K562 (cell line): ENCODE data around the gene LEUTX. TPM values are rescaled to one million over a fixed set of nuclear protein-coding genes. Genes with fewer than 3 reads are reported as not detected.

ENCODE experiments used
- ATAC-seq: fragments of 200-7000 bp; cut with Tn5 transposase; 3 replicates; pipeline ENCODE4 v1.9.1; 2020; ENCODE audit warnings: moderate library complexity
- BruUV-seq: library from RNA; stranded (reverse); fragments of 400-500 nt; replicated peaks from 2 replicates; lab custom pipeline; 2021; lab: Mats Ljungman, UMichigan
- CTCF ChIA-PET: fragments of 300-600 bp; formaldehyde crosslinking; extraction: SDS; loops from one replicate; lab custom pipeline; 2021; ENCODE audit warnings: low intra/inter-chr PET ratio; lab: Yijun Ruan, JAX
- POLR2A ChIA-PET: fragments of 300-600, 350-650 bp; sonication (Branson Sonifier 250); formaldehyde crosslinking; extraction: SDS; loops from one replicate; lab custom pipeline; 2021; ENCODE audit warnings: antibody characterized with exemption, inconsistent platforms; lab: Yijun Ruan, JAX
- DNase-seq, 4 experiments: peaks; one replicate each; pipeline versions ENCODE4 v3.0.0 to v3.0.0-alpha.2; 2011 to 2018; ENCODE audit warnings: low spot score in 3 of 4, mixed read lengths in 3 of 4; ENCODE audit errors: extremely low read depth in 1 of 4
- FAIRE-seq: peaks from 2 replicates; lab custom pipeline; 2011; peaks lifted over from hg19 to GRCh38; lab: Jason Lieb, UNC
- H2AFZ ChIP-seq: 2 replicates; pipeline ENCODE4 v1.6.0; 2011; ENCODE audit warnings: low read depth, low read length, control low read depth, inconsistent platforms
- H3K27ac ChIP-seq: fragments of 200-600 bp; 3 replicates; pipeline ENCODE4 v1.8.0; 2011; ENCODE audit warnings: low read depth, mild to moderate bottlenecking, control low read depth, inconsistent platforms, low read length, moderate library complexity, mixed read lengths; ENCODE audit errors: extremely low read depth
- H3K27me3 ChIP-seq, 2 experiments: fragments of 300-600 bp in 1 of 2; 2 replicates in 1 of 2; 3 replicates in 1 of 2; pipeline versions ENCODE4 v1.6.0 to v1.8.0; 2011; ENCODE audit warnings: inconsistent platforms in 2 of 2, low read length in 2 of 2, mild to moderate bottlenecking in 1 of 2, mixed read lengths in 1 of 2, moderate library complexity in 1 of 2; ENCODE audit not compliant: control insufficient read depth in 2 of 2, insufficient read depth in 2 of 2
- H3K36me3 ChIP-seq: fragments of 300-600 bp; 3 replicates; pipeline ENCODE4 v1.8.0; 2011; ENCODE audit warnings: mild to moderate bottlenecking, low read length, inconsistent platforms; ENCODE audit not compliant: control insufficient read depth, insufficient read depth
- H3K4me1 ChIP-seq, 2 experiments: fragments of 200-600 bp in 1 of 2; replicated peaks in 1 of 2; 2 replicates in 1 of 2; 3 replicates in 1 of 2; pipeline versions ENCODE4 v1.5.1 to v1.8.0; 2011; ENCODE audit warnings: inconsistent platforms in 2 of 2, low read length in 2 of 2, mild to moderate bottlenecking in 1 of 2, mixed read lengths in 1 of 2, moderate library complexity in 1 of 2; ENCODE audit not compliant: control insufficient read depth in 2 of 2, insufficient read depth in 2 of 2
- H3K4me2 ChIP-seq: 2 replicates; pipeline ENCODE4 v1.6.1; 2011; ENCODE audit warnings: low read length, control low read depth, inconsistent platforms, mixed read lengths; ENCODE audit not compliant: insufficient read depth
- H3K4me3 ChIP-seq: fragments of 200-600 bp; sonication (generic), shearing (Covaris generic); 2 replicates; pipeline ENCODE4 v1.5.1; 2016; ENCODE audit warnings: control low read depth, inconsistent platforms
- H3K79me2 ChIP-seq: fragments of 200-600 bp; 3 replicates; pipeline ENCODE4 v1.8.0; 2011; ENCODE audit warnings: low read length, inconsistent platforms; ENCODE audit not compliant: control insufficient read depth, insufficient read depth
- H3K9ac ChIP-seq, 2 experiments: 2 replicates each; pipeline versions ENCODE4 v1.6.0 to v1.6.1; 2011; ENCODE audit warnings: low read depth in 2 of 2, low read length in 2 of 2, control low read depth in 1 of 2, inconsistent platforms in 1 of 2, mild to moderate bottlenecking in 1 of 2, mixed read lengths in 1 of 2; ENCODE audit not compliant: insufficient read depth in 1 of 2
- H3K9me1 ChIP-seq: one replicate; pipeline ENCODE4 v1.6.0; 2011; ENCODE audit warnings: inconsistent platforms, mild to moderate bottlenecking, low read length, moderate library complexity; ENCODE audit not compliant: control insufficient read depth, insufficient read depth
- H3K9me3 ChIP-seq: replicated peaks from 2 replicates; pipeline ENCODE4 v1.5.1; 2011; ENCODE audit warnings: low read depth, low read length, inconsistent platforms; ENCODE audit not compliant: control insufficient read depth, insufficient read depth
- H4K20me1 ChIP-seq: replicated peaks from 2 replicates; pipeline ENCODE4 v1.6.1; 2011; ENCODE audit warnings: low read length, inconsistent platforms, mixed read lengths; ENCODE audit not compliant: control insufficient read depth, insufficient read depth
- CEBPG ChIP-seq, 3 experiments: fragments of 200-800 bp in 1 of 3; sonication (Bioruptor generic) in 1 of 3; sonication (generic) in 1 of 3; formaldehyde crosslinking in 1 of 3; IDR thresholded peaks in 2 of 3; conservative IDR thresholded peaks in 1 of 3; 2 replicates each; pipeline versions ENCODE4 v1.6.1 to v1.8.0; 2016 to 2022; ENCODE audit warnings: missing compliant biosample characterization in 2 of 3, missing genetic modification characterization in 2 of 3, mild to moderate bottlenecking in 1 of 3, missing genetic modification reagents in 1 of 3
- CSDE1 ChIP-seq, 2 experiments: fragments of 450-650 bp; IDR thresholded peaks; 2 replicates each; pipeline ENCODE4 v1.6.1; 2016; ENCODE audit warnings: mild to moderate bottlenecking in 1 of 2
- CXXC5 ChIP-seq: fragments of 250-450 bp; sonication (Bioruptor Pico); IDR thresholded peaks from 2 replicates; pipeline ENCODE4 v1.8.0; 2022; ENCODE audit warnings: inconsistent platforms, mild to moderate bottlenecking, moderate library complexity
- E2F3 ChIP-seq: fragments of 250-450 bp; sonication (Bioruptor Pico); IDR thresholded peaks from 2 replicates; pipeline ENCODE4 v1.4.0; 2020; ENCODE audit warnings: mild to moderate bottlenecking
- GTF2A2 ChIP-seq: IDR thresholded peaks from 2 replicates; pipeline ENCODE4 v1.6.1; 2016; ENCODE audit warnings: mild to moderate bottlenecking, missing genetic modification characterization, missing compliant biosample characterization
- GTF2E2 ChIP-seq: fragments of 200-800 bp; sonication (Bioruptor generic); IDR thresholded peaks from 2 replicates; pipeline ENCODE4 v1.6.1; 2016; ENCODE audit warnings: missing genetic modification characterization, missing compliant biosample characterization
- HMBOX1 ChIP-seq: sonication (generic); IDR thresholded peaks from 2 replicates; pipeline ENCODE4 v1.6.1; 2016
- MTF1 ChIP-seq: fragments of 250-450 bp; sonication (Bioruptor Pico); IDR thresholded peaks from 2 replicates; pipeline ENCODE4 v1.9.0; 2021; ENCODE audit warnings: moderate library complexity, mild to moderate bottlenecking, inconsistent platforms, borderline replicate concordance
- NKRF ChIP-seq: fragments of 450-650 bp; IDR thresholded peaks from 2 replicates; pipeline ENCODE4 v1.6.1; 2016; ENCODE audit warnings: borderline replicate concordance
- PHF20 ChIP-seq: fragments of 450-650 bp; IDR thresholded peaks from 2 replicates; pipeline ENCODE4 v1.6.1; 2018; ENCODE audit not compliant: partially characterized antibody
- TAF15 ChIP-seq: fragments of 200-400 bp; formaldehyde crosslinking; IDR thresholded peaks from 2 replicates; pipeline ENCODE4 v1.6.1; 2017; ENCODE audit warnings: mild to moderate bottlenecking, low read depth, low read length, moderate library complexity
- ZBTB12 ChIP-seq: fragments of 250-450 bp; sonication (Bioruptor Pico); IDR thresholded peaks from 2 replicates; pipeline ENCODE4 v1.4.0; 2020
- ZNF121 ChIP-seq: sonication (generic); formaldehyde crosslinking; conservative IDR thresholded peaks from 2 replicates; pipeline ENCODE4 v1.8.0; 2022; ENCODE audit warnings: missing genetic modification reagents
- ZNF134 ChIP-seq: fragments of 250-450 bp; sonication (Bioruptor Pico); conservative IDR thresholded peaks from 2 replicates; pipeline ENCODE4 v1.4.0; 2020
- ZNF444 ChIP-seq: fragments of 250-450 bp; sonication (Bioruptor Pico); IDR thresholded peaks from 2 replicates; pipeline ENCODE4 v1.4.0; 2020; ENCODE audit warnings: mild to moderate bottlenecking, moderate library complexity
- ZNF695 ChIP-seq: fragments of 450-650 bp; formaldehyde crosslinking; IDR thresholded peaks from 2 replicates; pipeline ENCODE4 v1.4.0; 2020; ENCODE audit warnings: mild to moderate bottlenecking, moderate library complexity
- WGBS: fragments of 100-300 bp; shearing (Covaris generic); methylation state at CpG from one replicate; pipeline ENCODE4 v1.1.6; 2016; ENCODE audit warnings: low coverage, mixed read lengths; ENCODE audit not compliant: insufficient coverage; ENCODE audit errors: missing lambda C conversion rate; 5-methylcytosine and 5-hydroxymethylcytosine counted together
- in situ Hi-C: fragments of 300-500 bp; cut with MboI; formaldehyde crosslinking; loops from 4 replicates; pipeline ENCODE4 v1.15.0; 2018; ENCODE audit warnings: inconsistent platforms, mixed read lengths
- intact Hi-C: fragments of 100-400 bp; cut with micrococcal nuclease; formaldehyde crosslinking; loops from 2 replicates; pipeline ENCODE4 v1.14.2; 2022
- polyA plus RNA-seq, 8 experiments: library from polyadenylated mRNA; depleted of rRNA in 4 of 8; stranded (reverse) in 5 of 8; unstranded in 3 of 8; fragments of >200 nt; fragmentation: Nextera tagmentation in 2 of 8; fragmentation: Illumina TruSeq in 1 of 8; extraction: Ambion mirVana in 2 of 8; extraction: Trizol in 1 of 8; gene quantifications; 2 replicates each; pipeline versions ENCODE4 v1.2.1 to v1.2.3, GENCODE V29; 2011 to 2014; ENCODE audit warnings: inconsistent platforms in 1 of 8, missing spikeins in 1 of 8
- total RNA-seq, 7 experiments: library from RNA; depleted of rRNA in 6 of 7; stranded (reverse); fragments of >200 nt in 6 of 7; fragmentation: Illumina TruSeq in 2 of 7; extraction: Trizol in 2 of 7; gene quantifications; 2 replicates each; pipeline versions ENCODE4 v1.2.1 to v1.2.3, GENCODE V29; 2011 to 2021; ENCODE audit warnings: low replicate concordance in 1 of 7
- TF ChIP-seq, protein P1 (sequence below), 2 experiments: fragments of 250-450 bp in 1 of 2; fragments of 450-650 bp in 1 of 2; sonication (Bioruptor Pico) in 1 of 2; IDR thresholded peaks; 2 replicates each; pipeline versions ENCODE4 v1.6.1 to v1.8.0; 2016 to 2021; ENCODE audit warnings: mild to moderate bottlenecking in 2 of 2, moderate library complexity in 2 of 2, missing compliant biosample characterization in 1 of 2, missing genetic modification characterization in 1 of 2

LEUTX gene
- total and polyA plus RNA-seq, 9 of the 15 experiments (the other 6 are each of a cell fraction or from before 2014, with no cell fraction given): not detected

DNA sequence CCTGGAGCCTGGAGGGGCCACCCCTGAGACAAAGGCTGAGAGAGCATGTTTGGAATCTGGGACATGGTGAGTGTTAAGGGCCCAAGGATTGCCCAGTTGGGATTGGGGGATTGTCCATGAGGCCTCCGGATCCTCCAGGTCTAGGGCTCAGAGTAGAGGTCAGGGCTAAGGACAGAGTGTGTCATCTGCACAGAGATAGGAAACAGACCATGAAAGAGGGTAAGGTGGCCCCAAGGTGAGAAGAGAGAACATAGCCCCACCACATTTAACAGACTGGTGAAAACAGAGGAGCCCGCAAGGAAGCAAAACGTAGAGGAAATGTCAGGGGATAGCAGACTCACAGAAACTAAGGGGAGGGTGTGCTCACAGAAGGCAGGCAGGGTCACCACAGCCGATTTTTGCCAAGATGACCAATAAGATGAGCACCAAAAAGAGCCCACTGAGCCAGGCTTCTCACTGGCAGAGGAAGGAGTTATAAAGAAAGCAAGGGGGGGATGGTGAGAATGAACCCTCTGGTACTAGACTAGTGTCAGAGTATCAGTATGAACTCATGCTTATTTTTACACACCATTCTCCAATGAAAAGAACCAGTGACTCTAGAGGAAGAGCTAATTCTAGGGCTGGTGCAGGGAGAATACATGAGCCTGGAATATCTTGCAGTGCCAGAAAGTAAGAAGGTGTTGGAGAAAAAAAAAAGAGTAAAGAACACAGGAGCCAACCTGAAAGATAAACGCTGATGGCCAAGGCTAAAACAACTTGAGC lies 37.8 kb downstream of the LEUTX start:
- ChIA-PET POLR2A (no interaction called here), CTCF (no interaction called here)
- ATAC-seq (no peak), FAIRE-seq (no peak), DNase-seq (no peak)
- no peaks in the 10 kb centered on the region for H3K9me3 ChIP-seq
- H3K36me3 ChIP-seq: no peaks in the 10 kb centered on the region
- H4K20me1 ChIP-seq: no peaks in the 10 kb centered on the region; the same call in 1 of the 2 replicates
- no peak overlapping the region for H3K27ac ChIP-seq
- in situ Hi-C loops (no loop called here), intact Hi-C loops (no loop called here)
- no peak overlapping the region for H3K9ac ChIP-seq
- H3K4me3 ChIP-seq: no peak overlapping the region
- no peaks in the 10 kb centered on the region for H3K4me1 ChIP-seq
- 33% methylated on average over 5 of the region's 5 CpGs for WGBS
- H3K9me1 ChIP-seq: no peaks in the 10 kb centered on the region
- H2AFZ ChIP-seq: no peak overlapping the region
- no peaks in the 10 kb centered on the region for H3K79me2 ChIP-seq
- no TSS peak for BruUV-seq
- H3K4me2 ChIP-seq: no peak overlapping the region
- H3K27me3 ChIP-seq: peaks cover 2 to 12% of the 10 kb centered on the region in 2 experiments; a peak in 2 of 5 replicates
- no peak for TF ChIP-seq ZBTB12
- no peak for TF ChIP-seq PHF20
- no peak for TF ChIP-seq ZNF134
- no peak for TF ChIP-seq CXXC5 (CRISPR knock-in tag)
- TF ChIP-seq NKRF: no peak
- TF ChIP-seq CEBPG (CRISPR knock-in tag; IDR thresholded peaks at IDR 0.05): no peak
- no peak for TF ChIP-seq CEBPG (tag; conservative IDR thresholded peaks at IDR 0.05 in 1 of 2, IDR thresholded peaks at IDR 0.05 in 1 of 2)
- TF ChIP-seq GTF2E2 (tag): no peak
- TF ChIP-seq CSDE1 (IDR thresholded peaks at IDR 0.05): no peak
- TF ChIP-seq ZNF121 (CRISPR knock-in tag): no peak
- no peak for TF ChIP-seq HMBOX1
- no peak for TF ChIP-seq ZNF695
- no peak for TF ChIP-seq E2F3 (CRISPR knock-in tag)
- TF ChIP-seq GTF2A2 (tag): no peak
- no peak for TF ChIP-seq MTF1 (CRISPR knock-in tag)
- no peak for TF ChIP-seq ZNF444
- TF ChIP-seq, protein P1, sequence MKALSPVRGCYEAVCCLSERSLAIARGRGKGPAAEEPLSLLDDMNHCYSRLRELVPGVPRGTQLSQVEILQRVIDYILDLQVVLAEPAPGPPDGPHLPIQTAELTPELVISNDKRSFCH (CRISPR knock-in tag; IDR thresholded peaks at IDR 0.05): no peak
- TF ChIP-seq, protein P1 (tag; IDR thresholded peaks at IDR 0.05): no peak
- no peak for TF ChIP-seq TAF15
